BLaER1 treated with 17β-estradiol and CSF1 and Interleukin-3, amounts not matched to agents 10 nM and 100 nM (cell line): ENCODE measurements around the gene SEC14L6.
"Not testable (repeated sequence)": the region's sequence is repeated elsewhere in the genome, so short reads cannot be mapped to it uniquely, and the experiment has no call there.

Source experiments
- H3K27ac ChIP-seq, 11 experiments: shearing (Covaris generic); formaldehyde crosslinking; 2 replicates each; pipeline ENCODE4 v1.8.1; 2022
- H3K27me3 ChIP-seq, 11 experiments: shearing (Covaris generic); formaldehyde crosslinking; 2 replicates each; pipeline ENCODE4 v1.8.1; 2022
- H3K36me3 ChIP-seq, 11 experiments: shearing (Covaris generic); formaldehyde crosslinking; 2 replicates each; pipeline ENCODE4 v1.8.1; 2022
- H3K4me1 ChIP-seq, 10 experiments: shearing (Covaris generic); formaldehyde crosslinking; 2 replicates each; pipeline ENCODE4 v1.8.1; 2022
- H3K4me2 ChIP-seq, 11 experiments: shearing (Covaris generic); formaldehyde crosslinking; 2 replicates each; pipeline ENCODE4 v1.8.1; 2022
- H3K4me3 ChIP-seq, 10 experiments: shearing (Covaris generic); formaldehyde crosslinking; 2 replicates each; pipeline ENCODE4 v1.8.1; 2022
- H3K9ac ChIP-seq, 11 experiments: shearing (Covaris generic); formaldehyde crosslinking; 2 replicates each; pipeline ENCODE4 v1.8.1; 2022
- H3K9me3 ChIP-seq, 11 experiments: shearing (Covaris generic); formaldehyde crosslinking; replicated peaks in 1 of 11; 2 replicates each; pipeline ENCODE4 v1.8.1; 2022
- H4K20me1 ChIP-seq, 11 experiments: shearing (Covaris generic); formaldehyde crosslinking; 2 replicates each; pipeline ENCODE4 v1.8.1; 2022
- Cebpa-rat ChIP-seq, 11 experiments: shearing (Covaris generic); IDR thresholded peaks; 2 replicates each; pipeline ENCODE4 v1.8.1; 2022

SEC14L6 gene

GRCh38 chr22:30572210-30572609 is 25.7 kb upstream of the SEC14L6 start:
- H3K4me3 ChIP-seq: no peak overlapping the region
- H4K20me1 ChIP-seq: peaks cover 0 to 54% (median 44%) of the 10 kb centered on the region in 11 experiments; a peak in 20 of 22 replicates
- no peak overlapping the region for H3K27ac ChIP-seq

GRCh38 chr22:30569674-30570202 is 23.2 kb upstream of the SEC14L6 start:
- Histone ChIP-seq H4K20me1 (peaks cover 0 to 30% (median 19%) of the 10 kb centered on the region in 11 experiments; a peak in 17 of 22 replicates), H3K9ac (no peak overlapping the region), H3K4me2 (no peak overlapping the region), H3K4me1 (no peaks in the 10 kb centered on the region), H3K9me3 (no peaks in the 10 kb centered on the region), H3K4me3 (no peak overlapping the region), H3K27ac (no peak overlapping the region), H3K36me3 (no peaks in the 10 kb centered on the region), H3K27me3 (peaks cover 0 to 6% (median under 1%) of the 10 kb centered on the region in 11 experiments; a peak in 12 of 22 replicates)
- TF ChIP-seq Cebpa-rat (IDR thresholded peaks at IDR 0.05): no peak

More at GRCh38 chr22:30572210-30572609, 25.7 kb upstream of the SEC14L6 start:
- TF ChIP-seq Cebpa-rat (IDR thresholded peaks at IDR 0.05): no peak
- no peak overlapping the region for H3K4me2 ChIP-seq
- H3K27me3 ChIP-seq: peaks cover 3 to 17% (median 10%) of the 10 kb centered on the region in 11 experiments; a peak in 14 of 22 replicates
- no peaks in the 10 kb centered on the region for H3K9me3 ChIP-seq
- peaks cover 20 to 25% (median 23%) of the 10 kb centered on the region in 11 experiments for H3K36me3 ChIP-seq
- no peak overlapping the region for H3K9ac ChIP-seq
- H3K4me1 ChIP-seq: no peaks in the 10 kb centered on the region

- no peaks in the 10 kb centered on the region for H3K27me3 ChIP-seq
- no peak overlapping the region for H3K27ac ChIP-seq
- H3K36me3 ChIP-seq: no peaks in the 10 kb centered on the region
- H3K9me3 ChIP-seq: no peaks in the 10 kb centered on the region
- H3K4me1 ChIP-seq: no peaks in the 10 kb centered on the region; a peak in 1 of 20 replicates
- H3K4me2 ChIP-seq: no peak overlapping the region
- H3K9ac ChIP-seq: no peak overlapping the region
- no peak for TF ChIP-seq Cebpa-rat (IDR thresholded peaks at IDR 0.05)
- H4K20me1 ChIP-seq: peaks cover 0 to 24% (median 7%) of the 10 kb centered on the region in 11 experiments; a peak in 14 of 22 replicates
- no peak overlapping the region for H3K4me3 ChIP-seq
These were observed 21.7 kb upstream of the SEC14L6 start for GRCh38 chr22:30568137-30568805.

GRCh38 chr22:30567277-30567676 is 20.7 kb upstream of the SEC14L6 start:
- H3K27me3 ChIP-seq, H3K4me3 ChIP-seq, H3K9ac ChIP-seq, H3K4me1 ChIP-seq, H3K9me3 ChIP-seq, H3K36me3 ChIP-seq, H3K27ac ChIP-seq, H3K4me2 ChIP-seq: not testable (repeated sequence)
- H4K20me1 ChIP-seq: peaks cover 0 to 14% (median 0%) of the 10 kb centered on the region in 11 experiments; a peak in 5 of 22 replicates

GRCh38 chr22:30566125-30566524 is 19.6 kb upstream of the SEC14L6 start:
- H3K27me3 ChIP-seq: no peaks in the 10 kb centered on the region
- H3K4me3 ChIP-seq: no peak overlapping the region
- H3K36me3 ChIP-seq: no peaks in the 10 kb centered on the region
- no peak overlapping the region for H3K9ac ChIP-seq
- H3K9me3 ChIP-seq: no peaks in the 10 kb centered on the region
- no peak overlapping the region for H3K27ac ChIP-seq
- H4K20me1 ChIP-seq: peaks cover 0 to 7% (median 0%) of the 10 kb centered on the region in 11 experiments; a peak in 2 of 22 replicates
- H3K4me1 ChIP-seq: no peaks in the 10 kb centered on the region; a peak in 2 of 20 replicates
- TF ChIP-seq Cebpa-rat (IDR thresholded peaks at IDR 0.05): no peak
- no peak overlapping the region for H3K4me2 ChIP-seq

GRCh38 chr22:30565341-30565740 is 18.8 kb upstream of the SEC14L6 start:
- H3K4me2 ChIP-seq: no peak overlapping the region
- TF ChIP-seq Cebpa-rat (IDR thresholded peaks at IDR 0.05): no peak
- H3K27ac ChIP-seq: no peak overlapping the region
- no peaks in the 10 kb centered on the region for H3K36me3 ChIP-seq
- H3K4me3 ChIP-seq: no peak overlapping the region
- no peak overlapping the region for H3K9ac ChIP-seq
- no peaks in the 10 kb centered on the region; a peak in 2 of 20 replicates for H3K4me1 ChIP-seq
- no peaks in the 10 kb centered on the region for H3K27me3 ChIP-seq
- H3K9me3 ChIP-seq: no peaks in the 10 kb centered on the region
- peaks cover 0 to 7% (median 0%) of the 10 kb centered on the region in 11 experiments; a peak in 2 of 22 replicates for H4K20me1 ChIP-seq

GRCh38 chr22:30564761-30565119 is 18.2 kb upstream of the SEC14L6 start:
- Histone ChIP-seq H4K20me1 (peaks cover 0 to 7% (median 0%) of the 10 kb centered on the region in 11 experiments; a peak in 2 of 22 replicates), H3K27me3 (no peaks in the 10 kb centered on the region), H3K27ac (no peak overlapping the region), H3K9ac (no peak overlapping the region), H3K4me2 (no peak overlapping the region), H3K4me3 (no peak overlapping the region), H3K36me3 (no peaks in the 10 kb centered on the region), H3K9me3 (no peaks in the 10 kb centered on the region), H3K4me1 (no peaks in the 10 kb centered on the region; a peak in 2 of 20 replicates)
- TF ChIP-seq Cebpa-rat (IDR thresholded peaks at IDR 0.05): no peak

GRCh38 chr22:30564045-30564760 is 17.7 kb upstream of the SEC14L6 start:
- no peak overlapping the region for H3K27ac ChIP-seq
- no peaks in the 10 kb centered on the region for H3K36me3 ChIP-seq
- no peak for TF ChIP-seq Cebpa-rat (IDR thresholded peaks at IDR 0.05)
- no peak overlapping the region for H3K4me2 ChIP-seq
- no peaks in the 10 kb centered on the region; a peak in 2 of 20 replicates for H3K4me1 ChIP-seq
- H3K4me3 ChIP-seq: no peak overlapping the region
- no peak overlapping the region for H3K9ac ChIP-seq
- no peaks in the 10 kb centered on the region for H3K9me3 ChIP-seq
- H4K20me1 ChIP-seq: peaks cover 0 to 7% (median 0%) of the 10 kb centered on the region in 11 experiments; a peak in 2 of 22 replicates
- H3K27me3 ChIP-seq: no peaks in the 10 kb centered on the region

- H3K27me3 ChIP-seq: no peaks in the 10 kb centered on the region
- no peaks in the 10 kb centered on the region for H3K36me3 ChIP-seq
- peaks cover 0 to 7% (median 0%) of the 10 kb centered on the region in 11 experiments; a peak in 1 of 22 replicates for H4K20me1 ChIP-seq
- no peak overlapping the region for H3K9ac ChIP-seq
- no peak overlapping the region for H3K27ac ChIP-seq
- TF ChIP-seq Cebpa-rat (IDR thresholded peaks at IDR 0.05): no peak
- H3K4me1 ChIP-seq: no peaks in the 10 kb centered on the region; a peak in 2 of 20 replicates
- no peak overlapping the region for H3K4me2 ChIP-seq
- no peaks in the 10 kb centered on the region for H3K9me3 ChIP-seq
- H3K4me3 ChIP-seq: no peak overlapping the region
These were observed 15.8 kb upstream of the SEC14L6 start for GRCh38 chr22:30562366-30562765.
